Sigmoid colon (tissue), 4 donors: ENCODE measurements around the gene ATP1A2.

ENCODE experiments used
- CTCF ChIP-seq, 4 experiments: fragments of 450-650 bp in 3 of 4; fragments of 200-600 bp in 1 of 4; IDR thresholded peaks; one replicate each; pipeline ENCODE4 v1.5.1; 2016 to 2019; ENCODE audit warnings: antibody characterized with exemption in 4 of 4, mild to moderate bottlenecking in 3 of 4, moderate library complexity in 2 of 4
- EP300 ChIP-seq, 4 donors: sonication (generic); formaldehyde crosslinking; IDR thresholded peaks; one replicate each; pipeline ENCODE4 v1.6.1; 2017; ENCODE audit warnings: antibody characterized with exemption in 4 of 4
- POLR2A ChIP-seq, 2 donors: fragments of 450-650 bp; IDR thresholded peaks; one replicate each; pipeline ENCODE4 v1.6.1; 2016; ENCODE audit warnings: antibody characterized with exemption in 2 of 2, mild to moderate bottlenecking in 2 of 2, moderate library complexity in 2 of 2
- POLR2AphosphoS5 ChIP-seq, 4 donors: sonication (generic); formaldehyde crosslinking; IDR thresholded peaks; one replicate each; pipeline ENCODE4 v1.6.1; 2017; ENCODE audit warnings: antibody characterized with exemption in 4 of 4

GRCh38 chr1:160130939-160131338 is 15.4 kb downstream of the ATP1A2 start:
- no peak for TF ChIP-seq CTCF (IDR thresholded peaks at IDR 0.05)
- TF ChIP-seq EP300 (IDR thresholded peaks at IDR 0.05): no peak
- TF ChIP-seq POLR2A (IDR thresholded peaks at IDR 0.05): no peak
- TF ChIP-seq POLR2AphosphoS5 (IDR thresholded peaks at IDR 0.05): no peak
